GM12892 (cell line): ENCODE measurements around the gene ARHGAP15.

ENCODE experiments used
- POLR2A ChIP-seq: IDR thresholded peaks from 2 replicates; pipeline ENCODE4 v1.6.1; 2011; ENCODE audit warnings: low read depth, low read length, control low read depth
- POLR2AphosphoS5 ChIP-seq: IDR thresholded peaks from 2 replicates; pipeline ENCODE4 v1.6.1; 2011; ENCODE audit warnings: low read depth, low read length, control low read depth

GRCh38 chr2:143334837-143335236, 205.6 kb downstream of the ARHGAP15 start:
- TF ChIP-seq POLR2A (no peak), POLR2AphosphoS5 (no peak)
